ENCODE data around the gene TBX10. TPM values are rescaled to one million over a fixed set of nuclear protein-coding genes. Genes with fewer than 3 reads are reported as not detected.

Gene TBX10
- total and polyA plus RNA-seq, 12 donors = 0.17 to 0.44 (median 0.28) TPM; not detected in 9

- peaks cover 0 to 6% (median 0%) of the 10 kb centered on the region in 7 donors for H3K27me3 ChIP-seq
- TF ChIP-seq CTCF (IDR thresholded peaks at IDR 0.05) = no peak
- H3K9me3 ChIP-seq = no peaks in the 10 kb centered on the region
- intact Hi-C loops (cut with DNase I) = no loop called here
- no peak for DNase-seq
- WGBS, 2 donors = 84 to 85% methylated on average over 26 of the region's 26 CpGs
- ATAC-seq = peak in 1 of 8 donors; percentile 39
- H3K36me3 ChIP-seq = no peaks in the 10 kb centered on the region
- no peak overlapping the region for H3K27ac ChIP-seq
- no peaks in the 10 kb centered on the region for H3K4me1 ChIP-seq
- no peak overlapping the region for H3K4me3 ChIP-seq
Observed at GRCh38 chr11:67667490-67668191, 28.1 kb upstream of the TBX10 start.

GRCh38 chr11:67666676-67667489, 27.3 kb upstream of the TBX10 start:
- WGBS, 2 donors = 71 to 76% methylated on average over 20 of the region's 20 CpGs

GRCh38 chr11:67666303-67666645, 26.7 kb upstream of the TBX10 start:
- Histone ChIP-seq H3K4me3 (no peak overlapping the region), H3K4me1 (no peaks in the 10 kb centered on the region), H3K9me3 (no peaks in the 10 kb centered on the region), H3K27me3 (peaks cover 0 to 4% (median 0%) of the 10 kb centered on the region in 7 donors), H3K36me3 (no peaks in the 10 kb centered on the region), H3K27ac (no peak overlapping the region)
- intact Hi-C loops (cut with DNase I) = no loop called here
- no peak for DNase-seq
- no peak for ATAC-seq
- TF ChIP-seq CTCF (IDR thresholded peaks at IDR 0.05) = no peak
- WGBS, 2 donors = 86 to 91% methylated on average over 11 of the region's 11 CpGs

More at GRCh38 chr11:67666676-67667489, 27.3 kb upstream of the TBX10 start:
- peak in 1 of 8 donors; percentile 11 for ATAC-seq
- H3K36me3 ChIP-seq = no peaks in the 10 kb centered on the region
- intact Hi-C loops (cut with DNase I) = no loop called here
- peaks cover 0 to 6% (median 0%) of the 10 kb centered on the region in 7 donors for H3K27me3 ChIP-seq
- TF ChIP-seq CTCF (IDR thresholded peaks at IDR 0.05) = no peak
- H3K4me3 ChIP-seq = no peak overlapping the region
- no peaks in the 10 kb centered on the region for H3K9me3 ChIP-seq
- no peak overlapping the region for H3K27ac ChIP-seq
- no peaks in the 10 kb centered on the region for H3K4me1 ChIP-seq
- no peak for DNase-seq

- no peaks in the 10 kb centered on the region for H3K4me1 ChIP-seq
- intact Hi-C loops (cut with DNase I) = no loop called here
- peak in 6 of 9 donors; percentile 25 to 44 (median 34) for TF ChIP-seq CTCF (IDR thresholded peaks at IDR 0.05)
- ATAC-seq = peak in 5 of 8 donors; percentile 34 to 66 (median 49)
- 76 to 77% methylated on average over 24 of the region's 24 CpGs for WGBS, 2 donors
- H3K27ac ChIP-seq = no peak overlapping the region
- H3K36me3 ChIP-seq = no peaks in the 10 kb centered on the region
- no peaks in the 10 kb centered on the region for H3K27me3 ChIP-seq
- H3K9me3 ChIP-seq = no peaks in the 10 kb centered on the region
- DNase-seq = no peak
- H3K4me3 ChIP-seq = no peak overlapping the region
Observed at GRCh38 chr11:67665541-67666302, 26.2 kb upstream of the TBX10 start.
